Liver (tissue), 9 donors: ENCODE results near the gene TMCO4. TPM values are rescaled to one million over a fixed set of nuclear protein-coding genes. Genes with fewer than 3 reads are reported as not detected.

Source experiments
- DNase-seq: peaks from one replicate; pipeline ENCODE4 v3.0.0-alpha.2; 2017; ENCODE audit warnings: low spot score
- H3K27ac ChIP-seq, 2 donors: one replicate each; pipeline ENCODE4 v1.7.0; 2013; ENCODE audit warnings: inconsistent platforms in 2 of 2, low read length in 2 of 2, control low read depth in 1 of 2, low read depth in 1 of 2, mild to moderate bottlenecking in 1 of 2
- H3K27me3 ChIP-seq, 4 donors: one replicate each; pipeline versions ENCODE4 v1.6.1 to v1.7.0; 2013; ENCODE audit warnings: low read length in 3 of 4, inconsistent platforms in 1 of 4, mild to moderate bottlenecking in 1 of 4, moderate library complexity in 1 of 4; ENCODE audit not compliant: control insufficient read depth in 4 of 4, insufficient read depth in 4 of 4
- H3K36me3 ChIP-seq, 4 donors: one replicate each; pipeline versions ENCODE4 v1.6.1 to v1.7.0; 2013; ENCODE audit warnings: low read length in 3 of 4, mild to moderate bottlenecking in 3 of 4, low read depth in 1 of 4, moderate library complexity in 1 of 4; ENCODE audit not compliant: control insufficient read depth in 4 of 4, insufficient read depth in 3 of 4
- H3K4me1 ChIP-seq, 4 donors: one replicate each; pipeline versions ENCODE4 v1.6.1 to v1.7.0; 2013; ENCODE audit warnings: low read length in 3 of 4, mild to moderate bottlenecking in 3 of 4, moderate library complexity in 1 of 4; ENCODE audit not compliant: control insufficient read depth in 4 of 4, insufficient read depth in 4 of 4
- H3K4me3 ChIP-seq, 3 donors: one replicate each; pipeline versions ENCODE4 v1.6.1 to v1.7.0; 2013; ENCODE audit warnings: low read length in 3 of 3, control low read depth in 1 of 3, low read depth in 1 of 3, mild to moderate bottlenecking in 1 of 3
- H3K9ac ChIP-seq, 2 donors: one replicate each; pipeline ENCODE4 v1.7.0; 2013; ENCODE audit warnings: low read length in 2 of 2, mild to moderate bottlenecking in 2 of 2, moderate library complexity in 2 of 2, control low read depth in 1 of 2, low read depth in 1 of 2
- H3K9me3 ChIP-seq, 4 donors: one replicate each; pipeline versions ENCODE4 v1.6.1 to v1.7.0; 2013; ENCODE audit warnings: low read length in 3 of 4; ENCODE audit not compliant: control insufficient read depth in 4 of 4
- CTCF ChIP-seq: fragments of 150-350 bp; IDR thresholded peaks from 2 replicates; pipeline ENCODE4 v1.5.1; 2017; ENCODE audit warnings: improper control_type of control experiment, low read depth, low read length; ENCODE audit not compliant: missing input control
- EGR1 ChIP-seq, 2 donors: IDR thresholded peaks; 2 replicates each; pipeline ENCODE4 v1.6.1; 2016 to 2018; ENCODE audit warnings: antibody characterized with exemption in 2 of 2, low read depth in 2 of 2
- FOXA1 ChIP-seq: IDR thresholded peaks from 2 replicates; pipeline ENCODE4 v1.6.1; 2016; ENCODE audit warnings: antibody characterized with exemption
- FOXA2 ChIP-seq: IDR thresholded peaks from 2 replicates; pipeline ENCODE4 v1.6.1; 2016; ENCODE audit warnings: antibody characterized with exemption
- GABPA ChIP-seq, 2 donors: IDR thresholded peaks in 1 of 2; conservative IDR thresholded peaks in 1 of 2; 2 replicates each; pipeline ENCODE4 v1.6.1; 2016; ENCODE audit warnings: antibody characterized with exemption in 2 of 2, mild to moderate bottlenecking in 1 of 2, moderate library complexity in 1 of 2
- HNF4A ChIP-seq, 2 donors: conservative IDR thresholded peaks; 2 replicates each; pipeline ENCODE4 v1.6.1; 2016; ENCODE audit warnings: antibody characterized with exemption in 2 of 2, mild to moderate bottlenecking in 2 of 2
- JUND ChIP-seq, 2 donors: IDR thresholded peaks; 2 replicates each; pipeline ENCODE4 v1.6.1; 2016; ENCODE audit warnings: antibody characterized with exemption in 2 of 2
- MAX ChIP-seq: IDR thresholded peaks from 2 replicates; pipeline ENCODE4 v1.6.1; 2016; ENCODE audit warnings: antibody characterized with exemption
- NR2F2 ChIP-seq: IDR thresholded peaks from 2 replicates; pipeline ENCODE4 v1.6.1; 2016; ENCODE audit warnings: antibody characterized with exemption
- RAD21 ChIP-seq, 2 donors: IDR thresholded peaks; 2 replicates each; pipeline ENCODE4 v1.6.1; 2016; ENCODE audit warnings: antibody characterized with exemption in 2 of 2, mild to moderate bottlenecking in 2 of 2
- REST ChIP-seq: IDR thresholded peaks from 2 replicates; pipeline ENCODE4 v1.6.1; 2016; ENCODE audit warnings: antibody characterized with exemption, mild to moderate bottlenecking
- RXRA ChIP-seq, 2 donors: IDR thresholded peaks; 2 replicates each; pipeline ENCODE4 v1.6.1; 2017 to 2018; ENCODE audit warnings: antibody characterized with exemption in 2 of 2, mild to moderate bottlenecking in 1 of 2
- SP1 ChIP-seq: IDR thresholded peaks from 2 replicates; pipeline ENCODE4 v1.6.1; 2018; ENCODE audit warnings: antibody characterized with exemption, mild to moderate bottlenecking
- TAF1 ChIP-seq: conservative IDR thresholded peaks from 2 replicates; pipeline ENCODE4 v1.6.1; 2016; ENCODE audit warnings: antibody characterized with exemption, mild to moderate bottlenecking
- YY1 ChIP-seq: IDR thresholded peaks from 2 replicates; pipeline ENCODE4 v1.6.1; 2016; ENCODE audit warnings: antibody characterized with exemption, mild to moderate bottlenecking
- ZBTB33 ChIP-seq: IDR thresholded peaks from 2 replicates; pipeline ENCODE4 v1.6.1; 2016; ENCODE audit warnings: antibody characterized with exemption
- WGBS: extraction: QIAGEN DNeasy Blood & Tissue Kit; methylation state at CpG from one replicate; pipeline ENCODE4 v1.1.7; 2013; 5-methylcytosine and 5-hydroxymethylcytosine counted together
- polyA plus RNA-seq, 2 donors: library from polyadenylated mRNA; stranded (reverse) in 1 of 2; unstranded in 1 of 2; fragments of 200-250 nt in 1 of 2; fragments of >200 nt in 1 of 2; fragmentation: Nextera tagmentation in 1 of 2; extraction: Ambion mirVana in 1 of 2; gene quantifications; one replicate each; pipeline versions ENCODE4 v1.2.1 to v1.2.3, GENCODE V29; 2013 to 2015
- total RNA-seq, 2 donors: library from RNA; depleted of rRNA; stranded (reverse); fragments of >200 nt; gene quantifications; one replicate each; pipeline ENCODE4 v1.2.3, GENCODE V29; 2014
- donor health status: healthy.
- donor health status: healthy.
- donor health status: healthy.
- donor health status: healthy.
- donor health status: healthy.

The TMCO4 gene
- total and polyA plus RNA-seq, 4 donors = 4.0 to 9.5 (median 6.0) TPM

- 44% methylated on average over 12 of the region's 12 CpGs for WGBS
- Histone ChIP-seq H3K27ac (no peak overlapping the region), H3K4me3 (no peak overlapping the region), H3K4me1 (no peaks in the 10 kb centered on the region), H3K36me3 (peaks cover 0 to 2% (median under 1%) of the 10 kb centered on the region in 4 donors), H3K9me3 (no peaks in the 10 kb centered on the region), H3K9ac (no peak overlapping the region), H3K27me3 (no peaks in the 10 kb centered on the region)
- no peak for TF ChIP-seq EGR1 (IDR thresholded peaks at IDR 0.05; ENCODE audit: low read depth in 2 of 2)
- peak; percentile 43 for TF ChIP-seq YY1
- TF ChIP-seq HNF4A (conservative IDR thresholded peaks at IDR 0.05) = peak in 1 of 2 donors; percentile 6
- peak in 1 of 2 donors; percentile 24 for TF ChIP-seq RXRA (IDR thresholded peaks at IDR 0.05)
- TF ChIP-seq NR2F2 = no peak
- TF ChIP-seq RAD21 (IDR thresholded peaks at IDR 0.05) = peak; percentile 76 to 85
- peak; percentile 78 for TF ChIP-seq CTCF
- no peak for TF ChIP-seq TAF1
- peak; percentile 79 for DNase-seq
Observed at GRCh38 chr1:19715334-19716203, 84.1 kb downstream of the TMCO4 start.

GRCh38 chr1:19712928-19713327 lies 86.8 kb downstream of the TMCO4 start:
- no peak for TF ChIP-seq SP1
- TF ChIP-seq FOXA2 = no peak
- TF ChIP-seq HNF4A (conservative IDR thresholded peaks at IDR 0.05) = no peak
- no peak for TF ChIP-seq ZBTB33
- TF ChIP-seq MAX = no peak
- TF ChIP-seq FOXA1 = no peak
- TF ChIP-seq CTCF = no peak
- no peak for TF ChIP-seq GABPA (IDR thresholded peaks at IDR 0.05 in 1 of 2, conservative IDR thresholded peaks at IDR 0.05 in 1 of 2)
- TF ChIP-seq TAF1 = no peak
- no peak for TF ChIP-seq REST
- TF ChIP-seq JUND (IDR thresholded peaks at IDR 0.05) = no peak
- TF ChIP-seq YY1 = no peak
- no peak for TF ChIP-seq NR2F2
- 88% methylated on average over 4 of the region's 4 CpGs for WGBS
- Histone ChIP-seq H3K4me1 (no peaks in the 10 kb centered on the region), H3K9ac (no peak overlapping the region), H3K27ac (no peak overlapping the region), H3K9me3 (no peaks in the 10 kb centered on the region), H3K27me3 (no peaks in the 10 kb centered on the region), H3K4me3 (no peak overlapping the region), H3K36me3 (peaks cover 0 to 2% (median under 1%) of the 10 kb centered on the region in 4 donors)
- DNase-seq = no peak
